ENCODE data around the gene TTC3. TPM values are rescaled to one million over a fixed set of nuclear protein-coding genes. Genes with fewer than 3 reads are reported as not detected.

TTC3 gene
- total and polyA plus RNA-seq, 9 of the 15 experiments (the other 6 are each of a cell fraction or from before 2014, with no cell fraction given) = 17.5 to 92.0 (median 59.5) TPM

- TF ChIP-seq TRIM28 (IDR thresholded peaks at IDR 0.05) (no peak), TEAD4 (IDR thresholded peaks at IDR 0.05; ENCODE audit: low read length) (no peak), TEAD4 (CRISPR knock-in tag; IDR thresholded peaks at IDR 0.05; ENCODE audit: borderline replicate concordance) (0 out of 2 replicates have a peak, but pooled peaks have one; percentile 17), E4F1 (CRISPR knock-in tag; IDR thresholded peaks at IDR 0.05; ENCODE audit: borderline replicate concordance) (no peak), AFF1 (IDR thresholded peaks at IDR 0.05; ENCODE audit: low read depth in 1 of 2, partially characterized antibody in 2 of 2) (no peak), ASH1L (IDR thresholded peaks at IDR 0.05; ENCODE audit: borderline replicate concordance, low read depth, partially characterized antibody) (no peak), ZBTB49 (CRISPR knock-in tag; IDR thresholded peaks at IDR 0.05; ENCODE audit: borderline replicate concordance) (no peak), SIN3B (IDR thresholded peaks at IDR 0.05; ENCODE audit: low read depth) (peak; percentile 5; the same call in 1 of the 2 replicates), ZNF445 (CRISPR knock-in tag; IDR thresholded peaks at IDR 0.05; ENCODE audit: low read depth) (no peak), TAF1 (IDR thresholded peaks at IDR 0.05; ENCODE audit: control insufficient read depth, extremely low read depth, insufficient read depth, low read length, severe bottlenecking) (no peak)
Measured at GRCh38 chr21:37073417-37074196, 553 bp downstream of the TTC3 start (continued).
